ENCODE measurements around the gene ADGRG3.
A peak's percentile ranks its signal among the peaks of the same experiment; 100 is the strongest.

The ADGRG3 gene

DNA sequence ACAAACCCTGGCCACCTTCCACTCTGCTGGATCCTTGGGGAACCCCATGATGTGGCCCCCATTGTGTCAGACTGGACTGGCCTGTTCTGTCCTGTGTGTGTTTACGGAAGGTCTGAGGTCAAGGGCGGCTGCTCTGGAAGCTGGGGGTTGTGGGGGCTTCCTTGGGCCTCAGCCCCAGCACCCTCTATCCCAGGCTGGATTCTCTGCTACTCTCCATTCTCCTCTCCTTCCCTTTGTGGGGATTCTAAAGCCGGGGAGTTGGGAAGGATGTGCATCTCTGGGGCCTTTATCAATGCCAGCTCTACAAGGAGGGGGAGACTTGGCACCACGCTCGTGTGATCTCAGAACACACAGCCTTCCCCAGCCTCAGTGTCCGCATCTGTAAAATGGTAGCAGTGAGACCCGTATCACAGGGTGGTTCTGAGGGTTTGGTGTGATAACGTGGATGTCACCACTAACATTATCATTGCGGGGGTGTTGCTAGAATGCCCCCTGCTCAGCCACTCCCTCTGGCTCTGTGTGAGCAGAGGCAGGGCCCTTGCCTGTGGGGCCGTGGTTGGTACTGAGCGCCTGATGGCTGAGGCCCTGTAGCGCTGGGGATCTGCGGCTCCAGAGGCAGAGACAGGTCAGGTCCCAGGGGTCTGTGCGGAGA lies 21.6 kb upstream of the ADGRG3 start:
- no peak for DNase-seq

DNA sequence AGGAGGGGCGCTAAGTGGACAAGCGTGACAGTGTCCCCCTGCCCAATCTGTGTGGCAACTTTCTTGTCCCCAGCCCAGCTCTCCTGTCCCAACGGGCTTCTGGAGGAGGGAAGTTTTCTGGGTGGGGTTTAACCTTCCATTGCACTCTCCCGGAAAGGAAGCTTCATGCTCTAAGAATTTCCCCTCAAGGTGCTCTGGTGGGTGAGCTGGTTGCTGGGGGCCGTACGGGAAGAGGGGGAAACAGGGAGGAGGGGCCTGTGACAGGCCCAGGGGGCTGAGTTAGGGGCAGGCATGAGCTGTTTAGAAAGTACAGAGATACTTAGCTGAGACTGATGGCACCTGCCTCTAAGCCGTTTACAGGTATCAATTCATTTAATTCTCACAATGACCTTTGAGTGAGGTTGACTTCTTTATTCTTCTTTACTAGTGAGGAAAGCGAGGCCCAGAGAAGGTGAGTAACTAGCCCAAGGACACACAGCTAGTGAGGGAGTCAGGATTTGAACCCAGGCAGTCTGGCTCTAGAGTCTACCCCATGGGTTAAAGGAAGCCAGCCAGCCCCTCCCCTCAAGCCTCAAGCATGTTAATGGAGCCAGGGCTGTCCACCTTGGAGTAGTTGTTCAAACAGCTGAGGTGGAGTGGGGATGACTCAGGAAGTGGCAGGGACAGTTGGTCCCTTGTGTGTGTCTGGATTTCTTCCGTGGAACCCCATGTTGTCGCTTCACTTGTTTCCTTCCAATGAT lies 20.8 kb upstream of the ADGRG3 start:
- DNase-seq, result no peak

GRCh38 chr16:57648125-57648524 lies 20.0 kb upstream of the ADGRG3 start:
- DNase-seq, result no peak

GRCh38 chr16:57648581-57649442 lies 19.3 kb upstream of the ADGRG3 start:
- peak; percentile 76 for DNase-seq

DNA sequence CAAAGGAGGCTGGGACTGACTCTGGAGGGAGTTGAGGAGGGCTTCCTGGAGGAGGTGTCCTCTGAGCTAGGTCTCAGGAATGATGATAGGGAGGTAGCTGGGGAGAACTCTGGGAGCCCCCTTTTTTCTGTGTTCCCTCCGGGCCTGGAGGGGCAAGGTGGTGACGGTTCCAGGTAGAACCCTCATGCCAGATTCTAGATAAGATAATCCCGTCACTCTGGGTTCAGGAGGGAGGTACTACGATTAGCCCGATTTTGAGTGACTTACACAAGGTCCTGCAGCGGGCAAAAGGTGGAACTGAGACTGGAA lies 18.7 kb upstream of the ADGRG3 start:
- no peak for DNase-seq

DNA sequence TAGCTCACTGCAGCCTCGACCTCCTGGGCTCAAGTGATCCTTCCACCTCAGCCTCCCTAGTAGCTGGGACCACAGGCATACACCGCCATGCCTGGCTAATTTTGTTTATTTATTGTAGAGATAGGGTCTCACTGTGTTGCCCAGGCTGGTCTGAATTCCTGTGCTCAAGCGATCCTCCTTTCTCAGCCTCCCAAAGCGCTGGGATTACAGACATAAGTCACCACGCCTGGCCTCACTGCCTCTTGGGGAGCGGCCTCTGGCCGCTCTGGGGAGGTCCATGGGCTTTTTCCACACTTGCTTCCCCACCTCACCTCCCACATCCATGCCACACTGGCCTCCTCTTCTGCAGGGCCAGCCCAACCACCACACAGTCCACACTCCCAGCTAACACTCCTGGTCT lies 18.3 kb upstream of the ADGRG3 start:
- DNase-seq, result no peak

DNA sequence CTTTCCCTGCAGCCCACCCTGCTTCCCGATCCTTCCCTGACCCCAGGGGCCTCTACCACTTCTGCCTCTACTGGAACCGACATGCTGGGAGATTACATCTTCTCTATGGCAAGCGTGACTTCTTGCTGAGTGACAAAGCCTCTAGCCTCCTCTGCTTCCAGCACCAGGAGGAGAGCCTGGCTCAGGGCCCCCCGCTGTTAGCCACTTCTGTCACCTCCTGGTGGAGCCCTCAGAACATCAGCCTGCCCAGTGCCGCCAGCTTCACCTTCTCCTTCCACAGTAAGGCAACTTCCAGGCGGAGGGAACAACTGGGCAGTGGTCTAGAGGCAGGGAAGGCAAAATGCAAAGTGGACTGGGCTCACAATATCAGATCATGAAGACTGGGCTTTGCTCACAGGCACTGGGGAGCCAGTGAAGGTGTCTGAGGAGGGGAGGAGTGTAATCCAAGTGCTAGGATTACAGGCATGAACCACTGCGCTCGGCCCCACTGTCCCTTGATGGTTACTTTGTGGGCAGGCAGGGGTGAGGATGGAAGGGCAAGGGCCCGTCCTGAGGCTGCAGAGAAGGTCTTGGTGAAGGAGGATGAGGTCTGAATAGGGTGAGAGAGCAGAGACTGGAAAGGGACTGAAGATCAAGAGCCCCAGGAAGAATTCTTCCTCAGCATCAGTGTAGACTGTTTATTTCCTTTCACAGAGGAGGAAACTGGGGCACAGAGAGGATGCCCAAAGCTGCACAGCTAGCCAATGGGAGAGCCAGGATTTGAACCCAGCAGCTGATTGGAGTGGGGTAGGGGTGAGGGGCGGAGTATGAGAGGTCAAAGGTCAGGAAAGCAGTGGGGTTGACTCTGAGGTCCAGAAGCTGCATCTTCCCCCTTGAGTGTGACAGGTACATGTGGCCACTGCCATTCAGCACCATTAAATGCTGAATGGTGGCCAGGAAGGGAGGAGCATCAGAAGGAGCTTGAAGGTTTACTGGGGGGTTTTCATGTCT lies 16.5 kb upstream of the ADGRG3 start:
- no peak for DNase-seq

- DNase-seq, result no peak
These were observed 15.2 kb upstream of the ADGRG3 start for GRCh38 chr16:57652695-57653471.

- DNase-seq, result no peak
These were observed 14.2 kb upstream of the ADGRG3 start for GRCh38 chr16:57653936-57654335.

GRCh38 chr16:57656342-57656955 lies 11.7 kb upstream of the ADGRG3 start:
- no peak for DNase-seq

DNA sequence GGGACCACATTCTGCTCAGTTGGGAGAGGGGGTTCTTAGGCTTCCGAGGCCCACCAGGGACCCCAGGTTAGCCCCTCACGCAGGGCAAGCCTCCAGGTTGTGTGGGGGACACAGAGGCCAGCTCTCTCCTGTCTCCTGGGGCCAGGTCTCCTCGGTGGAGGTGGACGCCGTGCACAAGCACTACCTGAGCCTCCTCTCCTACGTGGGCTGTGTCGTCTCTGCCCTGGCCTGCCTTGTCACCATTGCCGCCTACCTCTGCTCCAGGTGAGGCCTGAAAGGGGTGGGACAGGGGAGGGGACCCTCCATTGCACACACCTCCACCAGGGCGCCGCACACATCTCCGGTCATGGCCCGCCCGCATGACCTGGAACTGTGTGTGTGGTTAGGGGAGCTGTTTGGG lies 10.9 kb upstream of the ADGRG3 start:
- DNase-seq, result no peak

- DNase-seq, result no peak
These were observed 9.8 kb upstream of the ADGRG3 start for GRCh38 chr16:57658130-57658877.

- DNase-seq, result no peak
These were observed 9.0 kb upstream of the ADGRG3 start for GRCh38 chr16:57658878-57659674.

DNA sequence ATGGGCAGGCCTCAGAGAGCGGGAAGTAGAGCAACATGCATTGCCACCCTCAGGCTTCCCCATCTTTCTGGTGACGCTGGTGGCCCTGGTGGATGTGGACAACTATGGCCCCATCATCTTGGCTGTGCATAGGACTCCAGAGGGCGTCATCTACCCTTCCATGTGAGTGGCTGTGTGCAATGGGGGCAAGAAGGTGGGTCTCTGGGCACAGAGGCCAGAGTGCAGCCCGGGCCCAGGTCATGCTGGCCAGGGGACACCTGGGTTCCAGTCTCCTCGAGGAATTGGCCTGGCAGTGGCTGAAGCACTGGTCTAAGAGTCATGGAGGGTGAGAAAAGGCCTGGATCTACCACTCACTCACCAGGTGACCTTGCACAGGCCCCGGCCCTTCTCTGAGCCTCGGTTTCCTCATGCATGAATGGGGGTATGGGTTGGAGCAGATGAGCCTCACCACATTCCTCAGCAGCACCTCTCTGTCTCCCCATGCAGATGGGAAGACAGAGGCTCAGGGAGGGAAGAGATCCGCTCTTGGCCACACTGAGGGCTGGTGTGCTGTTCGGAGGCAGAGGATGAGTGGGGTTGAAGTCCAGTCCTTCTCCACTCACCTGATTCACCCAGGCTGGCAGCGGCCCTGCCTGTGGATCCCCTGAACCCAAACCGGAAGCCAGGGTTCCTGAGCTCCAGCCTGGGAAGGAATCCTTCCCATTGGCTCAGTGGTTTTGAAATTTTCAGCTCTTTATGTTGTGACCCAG lies 7.2 kb upstream of the ADGRG3 start:
- DNase-seq, result no peak

- DNase-seq, result no peak
These were observed 6.6 kb upstream of the ADGRG3 start for GRCh38 chr16:57661510-57661909.

DNA sequence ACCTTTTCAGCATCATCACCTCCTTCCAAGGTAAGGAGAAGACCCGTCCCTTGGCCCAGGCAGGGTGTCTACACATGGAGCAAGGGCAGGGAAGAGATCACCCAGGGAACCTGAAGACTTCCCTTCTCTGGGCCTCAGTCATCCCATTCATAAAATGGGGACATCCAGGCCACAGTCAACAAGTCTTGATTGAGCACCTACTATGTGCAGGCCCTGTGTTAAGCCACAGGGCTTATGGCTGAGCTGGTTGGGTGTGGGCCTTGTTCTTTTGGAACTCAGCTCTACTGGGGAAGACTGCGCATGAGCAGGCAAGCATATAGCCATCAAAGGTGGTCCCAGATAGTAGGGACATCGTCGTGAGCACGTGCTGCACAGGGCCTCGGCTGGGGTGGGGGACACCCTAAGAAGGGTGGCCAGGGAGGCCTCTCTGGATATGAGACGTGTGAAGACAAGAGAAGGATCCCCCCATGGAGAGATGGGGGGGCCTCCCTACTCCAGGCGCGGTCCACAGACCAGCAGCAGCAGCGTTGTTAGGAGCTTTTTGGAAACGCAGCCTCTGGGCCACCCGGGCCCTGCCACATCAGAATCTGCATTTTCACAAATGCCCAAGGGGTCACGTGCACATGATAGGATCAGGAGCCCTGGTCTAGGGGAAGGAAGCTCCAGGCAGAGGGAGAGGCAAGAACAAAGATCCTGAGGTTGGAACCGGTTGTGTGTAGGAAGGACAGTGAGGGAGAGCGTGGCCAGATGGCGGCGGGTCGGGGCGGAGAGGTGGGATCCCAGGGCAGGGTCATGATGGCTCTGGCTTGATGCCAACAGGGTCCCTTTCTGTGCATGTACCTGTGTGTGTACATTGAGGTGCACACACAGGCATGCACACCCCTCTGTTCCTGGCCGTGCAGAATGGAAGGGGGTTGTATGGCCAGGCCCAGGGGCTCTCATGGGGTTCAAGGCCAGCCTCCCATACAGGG lies 5.9 kb upstream of the ADGRG3 start:
- DNase-seq, result no peak

GRCh38 chr16:57663436-57663835 lies 4.7 kb upstream of the ADGRG3 start:
- DNase-seq, result no peak
